GM23248 (cell line): ENCODE measurements around the gene ANKS1B. TPM values are rescaled to one million over a fixed set of nuclear protein-coding genes. Genes with fewer than 3 reads are reported as not detected.

Experiments used
- DNase-seq: peaks from one replicate; pipeline ENCODE4 v3.0.0-alpha.2; 2015
- H2AFZ ChIP-seq: fragments of 200-600 bp; sonication (generic); 2 replicates; pipeline ENCODE4 v1.6.1; 2016; ENCODE audit warnings: antibody characterized with exemption
- H3F3A ChIP-seq: fragments of 200-600 bp; sonication (generic); 2 replicates; pipeline ENCODE4 v1.6.1; 2016; ENCODE audit warnings: mild to moderate bottlenecking, antibody characterized with exemption, mixed run types; ENCODE audit not compliant: insufficient read depth
- H3K27ac ChIP-seq: fragments of 200-600 bp; sonication (generic); 2 replicates; pipeline ENCODE4 v1.5.1; 2016; ENCODE audit warnings: mild to moderate bottlenecking
- H3K27me3 ChIP-seq: fragments of 200-600 bp; sonication (generic); replicated peaks from 2 replicates; pipeline ENCODE4 v1.6.1; 2016; ENCODE audit warnings: mild to moderate bottlenecking; ENCODE audit not compliant: insufficient read depth
- H3K36me3 ChIP-seq: fragments of 200-600 bp; sonication (generic); 2 replicates; pipeline ENCODE4 v1.6.1; 2016; ENCODE audit warnings: low read depth, mild to moderate bottlenecking
- H3K4me1 ChIP-seq: fragments of 200-600 bp; sonication (generic); 2 replicates; pipeline ENCODE4 v1.6.1; 2016; ENCODE audit warnings: mild to moderate bottlenecking; ENCODE audit not compliant: insufficient read depth
- H3K4me2 ChIP-seq: fragments of 200-600 bp; sonication (generic); one replicate; pipeline ENCODE4 v1.6.1; 2016; ENCODE audit warnings: mild to moderate bottlenecking; ENCODE audit not compliant: unreplicated experiment
- H3K4me3 ChIP-seq: fragments of 200-600 bp; sonication (generic); 2 replicates; pipeline ENCODE4 v1.5.1; 2016; ENCODE audit warnings: mild to moderate bottlenecking
- H3K79me2 ChIP-seq: fragments of 200-600 bp; sonication (generic); 2 replicates; pipeline ENCODE4 v1.6.1; 2016; ENCODE audit warnings: mild to moderate bottlenecking; ENCODE audit not compliant: insufficient read depth
- H3K9ac ChIP-seq: fragments of 200-600 bp; sonication (generic); 2 replicates; pipeline ENCODE4 v1.6.1; 2016; ENCODE audit warnings: mild to moderate bottlenecking
- H3K9me2 ChIP-seq: fragments of 200-600 bp; sonication (generic); 2 replicates; pipeline ENCODE4 v1.6.1; 2016; ENCODE audit warnings: mixed run types, mild to moderate bottlenecking, moderate library complexity; ENCODE audit not compliant: insufficient read depth
- H3K9me3 ChIP-seq: fragments of 200-600 bp; sonication (generic); one replicate; pipeline ENCODE4 v1.6.1; 2017; ENCODE audit warnings: low read depth
- H4K20me1 ChIP-seq: fragments of 200-600 bp; sonication (generic); 2 replicates; pipeline ENCODE4 v1.6.0; 2016; ENCODE audit not compliant: insufficient read depth
- EZH2 ChIP-seq: fragments of 200-600 bp; sonication (generic); IDR thresholded peaks from 2 replicates; pipeline ENCODE4 v1.6.1; 2018; ENCODE audit warnings: antibody characterized with exemption, mild to moderate bottlenecking; ENCODE audit not compliant: insufficient read depth, poor library complexity, severe bottlenecking
- EZH2phosphoT487 ChIP-seq: fragments of 200-600 bp; sonication (generic); IDR thresholded peaks from 2 replicates; pipeline ENCODE4 v1.6.1; 2018; ENCODE audit warnings: antibody characterized with exemption, moderate library complexity, mild to moderate bottlenecking, low read depth; ENCODE audit not compliant: insufficient read depth
- WGBS, 2 experiments: methylation state at CpG; one replicate each; pipeline ENCODE4 v1.1.6; 2015 to 2017; ENCODE audit warnings: low lambda C conversion rate in 2 of 2, low coverage in 1 of 2; ENCODE audit errors: missing lambda C conversion rate in 2 of 2; 5-methylcytosine and 5-hydroxymethylcytosine counted together
- in situ Hi-C: fragments of 300-500 bp; cut with MboI; formaldehyde crosslinking; loops from 2 replicates; pipeline ENCODE4 v1.15.0; 2020
- polyA plus RNA-seq: library from polyadenylated mRNA; unstranded; fragments of >200 nt; fragmentation: Nextera tagmentation; extraction: Ambion mirVana; gene quantifications from 2 replicates; pipeline ENCODE4 v1.2.1, GENCODE V29; 2016
- total RNA-seq: library from RNA; depleted of rRNA; stranded (reverse); fragments of >200 nt; shearing (Covaris generic); gene quantifications from 2 replicates; pipeline ENCODE4 v1.2.3, GENCODE V29; 2014

ANKS1B gene
- total and polyA plus RNA-seq, 2 experiments from 2014 or later: not detected

DNA sequence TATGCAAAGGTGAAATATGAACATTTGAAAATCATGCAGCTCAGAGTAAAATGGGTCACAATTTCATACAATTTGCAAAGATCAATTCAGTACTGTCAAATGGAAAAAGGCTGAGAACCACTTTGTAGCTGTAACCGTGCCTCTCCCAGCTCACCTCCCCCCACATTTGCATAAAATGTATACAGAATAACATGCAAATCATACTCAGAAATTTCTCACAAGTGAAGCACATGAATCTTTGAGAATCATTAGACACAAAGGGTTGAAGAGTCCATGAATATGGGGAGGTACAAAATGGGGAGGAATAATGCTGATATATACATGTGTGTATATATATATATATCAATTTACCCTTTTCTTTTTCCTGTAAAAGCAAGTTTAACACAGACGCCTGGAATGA is 1177.5 kb downstream of the ANKS1B start:
- H3K4me2 ChIP-seq: no peak overlapping the region
- H2AFZ ChIP-seq: no peak overlapping the region
- in situ Hi-C loops: no loop called here
- H3K9ac ChIP-seq: no peak overlapping the region
- H3K79me2 ChIP-seq: no peaks in the 10 kb centered on the region
- no peaks in the 10 kb centered on the region for H3K4me1 ChIP-seq
- H3K27ac ChIP-seq: no peak overlapping the region
- H3K4me3 ChIP-seq: no peak overlapping the region
- TF ChIP-seq EZH2phosphoT487 (no peak), EZH2 (no peak)
- no peaks in the 10 kb centered on the region for H3K9me3 ChIP-seq
- DNase-seq: no peak
- no peaks in the 10 kb centered on the region for H4K20me1 ChIP-seq
- WGBS, 2 experiments: 44 to 52% methylated on average over 2 of the region's 2 CpGs
- no peaks in the 10 kb centered on the region for H3K36me3 ChIP-seq
- no peaks in the 10 kb centered on the region for H3K9me2 ChIP-seq
- H3F3A ChIP-seq: no peaks in the 10 kb centered on the region
- 0 out of 2 replicates have a peak, but pooled peaks cover 6% of the 10 kb centered on the region for H3K27me3 ChIP-seq

DNA sequence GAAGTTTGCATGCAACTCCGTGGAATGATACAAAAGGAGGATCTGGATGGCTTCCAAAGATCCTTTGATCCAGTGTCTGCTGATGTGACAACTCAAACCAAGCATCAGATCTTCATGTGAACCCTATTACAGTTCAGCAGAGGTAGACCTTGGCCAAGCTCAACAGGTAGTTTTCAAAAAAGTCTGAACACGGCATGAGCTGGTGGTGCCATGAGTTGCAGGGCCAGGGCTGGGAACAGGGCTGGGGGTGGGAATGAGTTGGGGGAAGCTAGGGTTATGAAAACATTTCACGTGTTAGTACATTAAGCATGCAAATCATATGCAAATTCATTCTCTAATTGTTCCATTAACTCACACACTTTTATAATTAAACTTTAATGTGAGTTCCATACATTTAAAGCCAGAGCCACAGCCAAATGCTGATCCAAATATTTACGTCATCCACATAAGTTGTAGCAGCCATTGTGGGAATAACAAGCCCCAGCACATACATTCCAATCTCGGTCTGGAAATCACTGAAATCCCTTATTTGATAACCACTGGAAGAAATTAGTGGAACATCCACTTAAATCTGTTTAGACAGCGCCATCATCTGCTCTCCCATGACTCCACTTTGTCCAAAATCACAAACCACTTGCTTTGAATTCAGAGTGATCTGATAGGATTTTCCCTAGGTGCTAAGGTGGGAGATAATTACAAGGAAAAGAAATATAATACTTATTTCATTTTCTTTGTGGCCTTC is 1181.1 kb downstream of the ANKS1B start:
- Histone ChIP-seq H3K4me2 (no peak overlapping the region), H3K9me2 (no peaks in the 10 kb centered on the region), H3K4me1 (no peaks in the 10 kb centered on the region), H3F3A (no peaks in the 10 kb centered on the region), H3K79me2 (no peaks in the 10 kb centered on the region), H3K36me3 (no peaks in the 10 kb centered on the region), H3K4me3 (no peak overlapping the region), H4K20me1 (no peaks in the 10 kb centered on the region), H3K9me3 (no peaks in the 10 kb centered on the region), H3K9ac (no peak overlapping the region), H2AFZ (no peak overlapping the region), H3K27me3 (no peaks in the 10 kb centered on the region), H3K27ac (no peak overlapping the region)
- in situ Hi-C loops: no loop called here
- WGBS, 2 experiments: 20 to 23% methylated on average over 6 of the region's 6 CpGs
- peak; percentile 18 for DNase-seq
- no peak for TF ChIP-seq EZH2phosphoT487
- no peak for TF ChIP-seq EZH2

DNA sequence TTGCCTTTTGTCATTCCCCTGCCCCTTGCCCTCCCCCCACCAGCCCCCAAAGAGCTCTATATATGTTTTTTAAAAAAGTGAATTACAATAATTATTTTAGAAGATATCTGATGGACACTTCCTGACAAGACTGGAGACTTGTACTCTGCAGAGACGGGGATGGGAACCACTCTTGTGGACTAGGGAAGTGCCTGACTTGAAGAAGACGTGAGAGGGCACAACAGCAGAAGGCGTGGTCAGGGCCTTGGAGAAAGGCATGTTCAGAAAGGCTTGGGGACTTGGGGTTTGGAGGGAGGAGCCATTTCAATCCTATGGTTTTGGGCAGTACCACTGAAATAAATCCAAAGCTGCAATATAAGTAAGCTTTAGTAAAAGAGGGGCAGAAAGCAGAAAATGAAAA is 1184.9 kb downstream of the ANKS1B start:
- in situ Hi-C loops: no loop called here
- H3F3A ChIP-seq: no peaks in the 10 kb centered on the region
- H4K20me1 ChIP-seq: no peaks in the 10 kb centered on the region
- H3K4me1 ChIP-seq: no peaks in the 10 kb centered on the region
- H3K9me2 ChIP-seq: no peaks in the 10 kb centered on the region
- H3K9me3 ChIP-seq: no peaks in the 10 kb centered on the region
- 43 to 65% methylated on average over 3 of the region's 3 CpGs for WGBS, 2 experiments
- no peak overlapping the region for H3K27ac ChIP-seq
- H2AFZ ChIP-seq: no peak overlapping the region
- H3K9ac ChIP-seq: no peak overlapping the region
- H3K36me3 ChIP-seq: no peaks in the 10 kb centered on the region
- no peaks in the 10 kb centered on the region for H3K79me2 ChIP-seq
- no peak overlapping the region for H3K4me2 ChIP-seq
- no peak for TF ChIP-seq EZH2phosphoT487
- no peak for TF ChIP-seq EZH2
- no peak for DNase-seq
- H3K27me3 ChIP-seq: peaks cover 7% of the 10 kb centered on the region
- no peak overlapping the region for H3K4me3 ChIP-seq

DNA sequence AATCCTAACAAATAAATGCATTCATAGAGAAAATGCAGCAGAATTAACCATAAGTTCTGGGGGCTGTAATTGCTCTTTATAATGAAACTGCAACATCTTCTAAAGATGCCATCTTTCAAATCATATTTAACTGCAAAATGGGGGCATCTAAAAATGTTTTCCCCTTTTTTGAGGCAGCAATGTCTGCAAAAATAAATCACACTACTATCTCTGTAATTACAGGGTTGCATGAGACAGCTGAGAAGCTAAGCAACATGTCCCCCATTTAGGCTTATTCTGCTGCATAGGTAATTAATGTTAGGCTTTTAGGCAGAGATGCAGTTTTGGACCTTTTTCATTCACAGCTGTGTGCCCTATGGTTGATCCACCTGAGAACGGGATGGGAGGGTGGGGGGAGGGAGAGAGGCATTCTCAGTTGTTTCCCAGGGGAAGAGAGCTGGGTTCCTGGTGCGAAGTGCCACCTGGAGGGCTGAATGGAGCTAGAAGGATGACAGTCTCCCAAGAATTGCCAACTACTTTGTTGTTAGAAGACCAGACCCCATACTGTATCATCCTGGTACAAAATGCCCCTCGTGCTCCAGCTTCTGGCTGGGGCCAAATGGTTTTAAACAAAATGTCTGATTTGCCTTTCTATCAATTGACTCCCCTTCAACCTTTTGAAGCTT is 1185.5 kb downstream of the ANKS1B start:
- H3K27ac ChIP-seq: no peak overlapping the region
- no peaks in the 10 kb centered on the region for H3K36me3 ChIP-seq
- H3K4me2 ChIP-seq: no peak overlapping the region
- 22 to 37% methylated on average over 3 of the region's 3 CpGs for WGBS, 2 experiments
- no peaks in the 10 kb centered on the region for H4K20me1 ChIP-seq
- H3K9me3 ChIP-seq: no peaks in the 10 kb centered on the region
- no peak for DNase-seq
- H3F3A ChIP-seq: no peaks in the 10 kb centered on the region
- no peaks in the 10 kb centered on the region for H3K4me1 ChIP-seq
- H3K9ac ChIP-seq: no peak overlapping the region
- no peak overlapping the region for H2AFZ ChIP-seq
- peaks cover 7% of the 10 kb centered on the region for H3K27me3 ChIP-seq
- H3K9me2 ChIP-seq: no peaks in the 10 kb centered on the region
- no peak overlapping the region for H3K4me3 ChIP-seq
- in situ Hi-C loops: no loop called here
- TF ChIP-seq EZH2phosphoT487 (no peak), EZH2 (no peak)
- no peaks in the 10 kb centered on the region for H3K79me2 ChIP-seq
